GM12878 (cell line): ENCODE data around the gene MYH7B.

Source experiments
- CEBPZ ChIP-seq: fragments of 150-350 bp; IDR thresholded peaks from 2 replicates; pipeline ENCODE4 v1.6.1; 2016; ENCODE audit warnings: low read depth, low read length
- CHD1 ChIP-seq: IDR thresholded peaks from 2 replicates; pipeline ENCODE4 v1.6.1; 2012; ENCODE audit warnings: low read depth, low read length, improper control_type of control experiment
- CTCF ChIP-seq, 3 experiments: IDR thresholded peaks in 2 of 3; conservative IDR thresholded peaks in 1 of 3; 2 replicates each; pipeline ENCODE4 v1.5.1; 2011; ENCODE audit warnings: low read depth in 3 of 3, low read length in 3 of 3, mild to moderate bottlenecking in 3 of 3, control low read depth in 2 of 3, moderate library complexity in 2 of 3, inconsistent platforms in 1 of 3, mixed read lengths in 1 of 3; ENCODE audit not compliant: control insufficient read depth in 2 of 3, insufficient read depth in 1 of 3; ENCODE audit errors: extremely low read depth in 1 of 3
- EZH2 ChIP-seq: IDR thresholded peaks from 2 replicates; pipeline ENCODE4 v1.6.1; 2012; ENCODE audit warnings: low read depth, mild to moderate bottlenecking, control low read depth, inconsistent platforms, low read length, borderline replicate concordance; ENCODE audit not compliant: control insufficient read depth
- FOXM1 ChIP-seq: IDR thresholded peaks from 2 replicates; pipeline ENCODE4 v1.6.1; 2012; ENCODE audit warnings: low read depth, mild to moderate bottlenecking, inconsistent platforms, low read length, moderate library complexity
- MEF2A ChIP-seq: IDR thresholded peaks from 2 replicates; pipeline ENCODE4 v1.6.1; 2011; ENCODE audit warnings: low read depth, mild to moderate bottlenecking, low read length, moderate library complexity; ENCODE audit not compliant: insufficient read depth
- MXI1 ChIP-seq: fragments of 150-350 bp; IDR thresholded peaks from 2 replicates; pipeline ENCODE4 v1.6.1; 2011; ENCODE audit warnings: low read depth, mild to moderate bottlenecking, inconsistent platforms, low read length, improper control_type of control experiment
- NBN ChIP-seq: fragments of 450-650 bp; IDR thresholded peaks from 2 replicates; pipeline ENCODE4 v1.6.1; 2016
- NRF1 ChIP-seq: conservative IDR thresholded peaks from 2 replicates; pipeline ENCODE4 v1.6.1; 2011; ENCODE audit warnings: mild to moderate bottlenecking, low read depth, low read length, improper control_type of control experiment
- POLR2A ChIP-seq: IDR thresholded peaks from 2 replicates; pipeline ENCODE4 v1.6.1; 2011; ENCODE audit warnings: low read depth, mild to moderate bottlenecking, low read length
- USF1 ChIP-seq: IDR thresholded peaks from 2 replicates; pipeline ENCODE4 v1.6.1; 2011; ENCODE audit warnings: borderline replicate concordance, low read depth, mild to moderate bottlenecking, moderate library complexity, mixed read lengths, low read length; ENCODE audit not compliant: insufficient read depth; ENCODE audit errors: extremely low read length
- ZNF274 ChIP-seq: IDR thresholded peaks from one replicate; pipeline ENCODE4 v1.8.0; 2011; ENCODE audit not compliant: insufficient read length, insufficient read depth

GRCh38 chr20:34955231-34956040 is at the start of gene MYH7B, which contains the start of gene GSS:
- TF ChIP-seq MXI1: peak; percentile 65
- TF ChIP-seq ZNF274: no peak
- TF ChIP-seq NRF1: peak; percentile 57
- TF ChIP-seq CHD1: no peak
- no peak for TF ChIP-seq FOXM1
- TF ChIP-seq POLR2A: peak; percentile 97
- peak; percentile 92 for TF ChIP-seq NBN
- peak; percentile 18 to 44 (median 42); a peak in 5 of 6 replicates for TF ChIP-seq CTCF (IDR thresholded peaks at IDR 0.05 in 2 of 3, conservative IDR thresholded peaks at IDR 0.05 in 1 of 3; ENCODE audit: control insufficient read depth in 2 of 3, extremely low read depth in 1 of 3, insufficient read depth in 1 of 3, low read depth in 3 of 3, low read length in 3 of 3)
- no peak for TF ChIP-seq USF1
- no peak for TF ChIP-seq EZH2
- no peak for TF ChIP-seq CEBPZ
- TF ChIP-seq MEF2A: no peak
